Stimulated activated CD8-positive, alpha-beta memory T cell treated with anti-CD3 and anti-CD28 coated beads, Interleukin-12 subunit alpha, Interleukin-12 subunit beta, amount 100 ng/mL, for 24 hours (primary cell): ENCODE data around the gene P4HA2.

ENCODE experiments used
- DNase-seq: peaks from one replicate; pipeline ENCODE4 v3.0.0-alpha.2; 2020; ENCODE audit errors: extremely low read depth

The P4HA2 gene

DNA sequence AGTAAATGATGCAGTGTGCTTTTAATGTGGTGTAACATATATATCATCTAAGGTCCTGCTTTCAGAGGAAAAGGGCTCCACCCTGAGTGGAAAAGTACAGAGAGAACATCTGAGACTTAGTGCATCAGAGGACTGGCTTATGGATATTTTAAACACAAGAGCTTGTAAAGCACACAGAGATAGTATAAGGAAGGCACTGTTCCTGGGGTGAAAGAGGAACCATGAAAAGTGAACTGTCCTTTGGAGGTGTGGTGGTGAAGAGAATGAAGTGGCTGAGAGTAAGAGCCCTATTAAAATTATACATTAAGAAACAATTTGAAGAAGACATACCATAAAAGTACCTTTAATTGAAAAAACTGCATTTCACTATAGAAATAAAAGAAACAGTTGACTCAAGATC lies 85.2 kb downstream of the P4HA2 start:
- no peak for DNase-seq
